ENCODE results near the gene C1orf21.
A peak's percentile ranks its signal among the peaks of the same experiment; 100 is the strongest.
"Not testable (repeated sequence)": the region's sequence is repeated elsewhere in the genome, so short reads cannot be mapped to it uniquely, and the experiment has no call there.

C1orf21 gene

DNA sequence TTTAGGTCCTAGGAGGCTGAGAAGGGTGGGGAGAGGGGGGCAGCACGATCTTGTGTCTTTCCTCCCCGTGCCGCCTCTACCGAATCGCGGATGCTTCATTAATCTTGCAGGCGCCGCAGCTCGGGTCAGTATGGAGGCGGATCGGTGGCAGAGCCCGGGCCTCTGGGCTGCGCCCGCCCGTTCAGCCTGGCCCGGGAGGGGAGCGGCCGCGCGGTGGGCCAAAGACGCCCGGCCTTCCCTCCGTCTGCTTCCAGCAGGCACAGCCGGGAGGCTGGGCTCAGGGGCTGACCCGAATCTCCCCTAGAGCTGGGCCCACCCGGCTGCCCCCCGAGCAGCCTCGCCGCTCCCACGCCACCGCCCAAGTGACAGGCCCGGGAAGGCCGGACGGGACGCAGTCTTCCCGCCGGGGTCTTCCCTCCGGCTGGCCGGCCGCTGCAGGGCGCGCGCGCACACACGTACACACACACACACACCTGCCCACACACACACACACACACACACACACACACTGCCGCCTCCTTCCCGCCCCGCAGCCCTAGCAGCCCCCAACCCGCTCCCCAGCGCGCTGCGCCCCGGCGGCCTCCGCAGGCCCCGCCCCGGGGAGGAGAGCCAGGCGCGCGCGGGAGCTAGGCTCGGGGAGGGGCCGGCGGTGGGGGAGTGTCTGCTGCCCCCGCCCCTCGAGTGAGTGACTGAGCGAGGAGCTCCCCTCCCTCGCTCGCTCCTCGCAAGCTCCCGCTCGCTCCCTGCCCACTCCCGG is at the start of gene C1orf21:
C1orf21 (plus strand) TSS at position 718 of the 757 bp plus-strand sequence. CDS start 90,481 bp downstream, outside the sequence.
- DNase-seq (ENCODE audit: low read depth) = peak; percentile 12

DNA sequence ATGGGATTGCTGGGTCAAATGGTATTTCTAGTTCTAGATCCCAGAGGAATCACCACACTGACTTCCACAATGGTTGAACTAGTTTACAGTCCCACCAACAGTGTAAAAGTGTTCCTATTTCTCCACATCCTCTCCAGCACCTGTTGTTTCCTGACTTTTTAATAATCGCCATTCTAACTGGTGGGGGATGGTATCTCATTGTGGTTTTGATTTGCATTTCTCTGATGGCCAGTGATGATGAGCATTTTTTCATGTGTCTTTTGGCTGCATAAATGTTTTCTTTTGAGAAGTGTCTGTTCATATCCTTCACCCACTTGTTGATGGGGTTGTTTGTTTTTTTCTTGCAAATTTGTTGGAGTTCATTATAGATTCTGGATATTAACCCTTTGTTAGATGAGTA is 49.0 kb upstream of the C1orf21 start:
- DNase-seq (ENCODE audit: low read depth) = not testable (repeated sequence)

- no peak for DNase-seq (ENCODE audit: low read depth)
Measured at GRCh38 chr1:184340984-184341383, 45.8 kb upstream of the C1orf21 start.

- no peak for DNase-seq (ENCODE audit: low read depth)
Measured at GRCh38 chr1:184350573-184350972, 36.3 kb upstream of the C1orf21 start.

- DNase-seq (ENCODE audit: low read depth) = no peak
Measured at GRCh38 chr1:184351416-184351975, 35.3 kb upstream of the C1orf21 start.

GRCh38 chr1:184352776-184353175 is 34.1 kb upstream of the C1orf21 start:
- DNase-seq (ENCODE audit: low read depth) = no peak

DNA sequence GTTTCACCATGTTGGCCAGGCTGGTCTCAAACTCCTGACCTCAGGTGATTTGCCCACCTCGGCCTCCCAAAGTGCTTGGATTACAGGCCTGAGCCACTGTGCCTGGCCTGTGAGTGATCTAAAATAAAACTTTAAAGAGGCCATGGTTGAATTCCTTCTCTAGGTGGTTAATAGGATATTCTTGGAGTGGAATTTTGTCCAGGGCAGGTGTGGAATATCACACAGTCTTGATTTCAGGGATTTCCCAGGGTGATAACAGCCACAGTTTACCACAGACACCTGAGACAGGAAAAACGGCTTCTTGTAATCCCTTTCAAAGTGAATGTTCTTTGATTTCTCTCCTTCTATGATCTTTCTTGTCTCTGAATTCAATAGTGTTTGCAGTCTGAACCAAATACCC is 32.1 kb upstream of the C1orf21 start:
- no peak for DNase-seq (ENCODE audit: low read depth)

- DNase-seq (ENCODE audit: low read depth) = no peak
Measured at GRCh38 chr1:184356891-184357290, 29.9 kb upstream of the C1orf21 start.

DNA sequence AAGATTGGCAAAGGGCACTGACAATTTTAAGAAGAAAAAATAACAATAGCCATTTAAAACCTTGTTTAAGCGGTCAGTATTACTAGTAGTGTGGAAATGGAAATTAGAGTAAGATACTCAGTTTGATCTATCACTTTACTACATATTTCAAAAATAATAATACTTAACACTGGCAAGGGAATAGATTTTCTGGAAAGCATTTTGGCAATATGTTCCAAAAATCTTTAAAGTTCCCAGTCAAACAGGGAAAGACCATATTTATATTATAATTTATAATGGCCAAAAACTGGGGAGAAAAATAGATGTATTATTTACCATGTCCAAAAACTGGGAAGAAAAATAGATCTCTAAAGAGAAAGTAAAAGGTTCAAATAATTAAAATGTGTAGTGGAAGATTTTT is 28.6 kb upstream of the C1orf21 start:
- no peak for DNase-seq (ENCODE audit: low read depth)

GRCh38 chr1:184359909-184360308 is 26.9 kb upstream of the C1orf21 start:
- DNase-seq (ENCODE audit: low read depth) = no peak

DNA sequence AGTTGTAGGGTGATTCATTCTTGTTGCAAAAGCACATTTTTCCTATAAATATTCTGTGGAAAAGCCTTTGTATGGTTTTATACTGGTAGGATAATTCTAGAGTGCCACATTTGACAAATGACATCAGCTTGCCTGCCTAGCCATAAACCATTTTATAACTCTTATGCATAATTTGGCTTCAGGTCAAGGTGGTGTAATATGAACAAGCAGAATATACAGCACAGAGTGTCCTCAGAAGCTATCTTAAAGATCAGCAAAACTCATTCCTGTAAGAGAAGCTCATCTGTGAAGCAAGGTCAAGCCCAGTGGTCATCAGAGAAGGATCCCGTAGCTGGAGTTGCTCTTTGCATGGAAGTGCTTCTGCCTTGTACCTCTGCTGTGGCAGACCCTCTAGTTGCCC is 24.0 kb upstream of the C1orf21 start:
- no peak for DNase-seq (ENCODE audit: low read depth)

GRCh38 chr1:184365699-184366098 is 21.1 kb upstream of the C1orf21 start:
- no peak for DNase-seq (ENCODE audit: low read depth)

- DNase-seq (ENCODE audit: low read depth) = no peak
Measured at GRCh38 chr1:184366997-184367396, 19.8 kb upstream of the C1orf21 start.

- no peak for DNase-seq (ENCODE audit: low read depth)
Measured at GRCh38 chr1:184367427-184368038, 19.3 kb upstream of the C1orf21 start.

GRCh38 chr1:184368354-184368753 is 18.5 kb upstream of the C1orf21 start:
- no peak for DNase-seq (ENCODE audit: low read depth)

DNA sequence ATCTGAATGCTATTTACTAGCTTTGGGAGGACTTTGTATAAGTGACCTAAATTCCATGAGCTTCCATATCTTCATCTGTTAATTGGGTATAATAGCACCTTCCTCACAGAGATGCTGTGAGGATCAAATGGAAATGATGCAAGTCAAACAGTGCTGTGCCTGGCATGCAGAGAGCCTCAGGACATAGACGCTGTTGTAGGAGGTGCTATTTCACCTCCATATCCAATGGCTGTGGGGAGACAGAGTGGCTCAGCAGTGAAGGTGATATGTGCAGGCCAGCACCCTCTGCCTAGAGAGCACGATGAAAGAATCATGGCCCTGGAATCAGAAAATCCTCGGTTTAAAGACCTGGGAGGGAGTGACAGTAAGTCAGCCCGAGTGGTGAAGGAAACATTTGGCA is 16.0 kb upstream of the C1orf21 start:
- DNase-seq (ENCODE audit: low read depth) = no peak

DNA sequence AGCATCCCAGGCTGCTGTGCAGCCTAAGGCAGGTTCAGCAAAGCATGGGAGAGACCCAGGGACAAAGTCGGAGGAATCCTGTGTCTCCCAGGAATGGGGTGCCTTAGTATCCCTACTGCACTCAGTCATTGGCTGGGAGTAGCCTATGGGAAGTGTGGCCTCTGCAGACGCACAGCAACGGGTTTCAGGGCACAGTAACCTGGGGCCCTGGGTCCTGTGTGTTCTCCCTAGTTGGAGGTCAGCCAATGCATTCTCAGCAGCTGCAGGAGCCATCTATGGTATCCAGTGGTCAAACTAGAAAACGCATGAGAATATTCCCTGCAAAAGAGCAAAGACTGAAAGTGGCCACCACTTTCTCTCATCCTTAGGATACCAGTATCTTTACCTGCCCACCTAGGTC is 13.7 kb upstream of the C1orf21 start:
- DNase-seq (ENCODE audit: low read depth) = no peak

DNA sequence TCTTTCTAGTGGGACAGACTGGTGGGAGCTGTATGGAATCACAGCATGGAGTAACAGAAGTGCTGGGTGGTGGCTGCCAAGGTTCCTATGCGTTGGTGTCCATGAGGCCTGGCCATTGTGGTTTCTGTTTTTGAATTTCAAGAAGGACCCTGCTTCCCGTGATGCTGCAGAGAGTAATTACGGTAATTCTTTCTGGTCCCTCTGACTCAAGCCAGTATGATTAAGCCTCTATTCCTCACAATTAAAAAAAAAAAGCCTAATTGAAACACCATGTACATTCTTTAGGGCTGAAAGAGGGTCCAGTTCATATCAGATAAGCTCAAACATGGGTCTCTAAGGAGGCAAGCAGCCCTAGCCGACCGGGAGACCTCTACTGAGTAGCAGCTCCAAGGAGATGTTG is 10.5 kb upstream of the C1orf21 start:
- DNase-seq (ENCODE audit: low read depth) = no peak

DNA sequence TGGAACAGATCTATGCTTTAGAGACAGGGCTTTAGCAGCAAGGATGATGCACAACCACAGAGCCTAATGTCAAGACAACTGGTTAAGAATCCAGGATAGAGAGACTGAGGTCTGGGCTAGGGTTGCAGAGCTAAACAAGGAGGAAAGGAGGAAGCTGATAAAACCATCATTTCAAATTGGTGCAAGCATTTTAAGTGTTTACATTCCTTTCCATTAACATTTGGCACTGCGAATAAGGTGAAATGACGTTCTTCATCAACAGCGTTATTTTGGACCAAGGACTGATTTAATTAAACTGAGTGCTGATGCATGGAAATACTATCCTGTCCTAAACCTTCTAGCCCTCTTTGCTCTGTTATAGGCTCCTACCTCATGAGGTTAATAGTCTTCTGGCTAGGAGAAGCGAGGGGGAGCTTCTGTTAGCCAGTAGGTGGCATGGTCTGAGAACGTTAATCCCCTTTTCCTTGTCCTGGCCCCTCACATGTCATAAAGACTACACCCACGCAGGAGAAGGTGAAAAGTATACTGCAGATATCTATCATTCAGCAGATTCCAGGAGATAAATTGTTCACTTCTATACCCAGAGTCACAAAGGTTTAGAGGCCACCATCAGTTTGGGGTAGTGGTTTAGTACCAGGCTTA is 7.6 kb upstream of the C1orf21 start:
- DNase-seq (ENCODE audit: low read depth) = no peak

GRCh38 chr1:184380468-184380867 is 6.4 kb upstream of the C1orf21 start:
- no peak for DNase-seq (ENCODE audit: low read depth)

- no peak for DNase-seq (ENCODE audit: low read depth)
Measured at GRCh38 chr1:184383772-184384323, 3.0 kb upstream of the C1orf21 start.

DNA sequence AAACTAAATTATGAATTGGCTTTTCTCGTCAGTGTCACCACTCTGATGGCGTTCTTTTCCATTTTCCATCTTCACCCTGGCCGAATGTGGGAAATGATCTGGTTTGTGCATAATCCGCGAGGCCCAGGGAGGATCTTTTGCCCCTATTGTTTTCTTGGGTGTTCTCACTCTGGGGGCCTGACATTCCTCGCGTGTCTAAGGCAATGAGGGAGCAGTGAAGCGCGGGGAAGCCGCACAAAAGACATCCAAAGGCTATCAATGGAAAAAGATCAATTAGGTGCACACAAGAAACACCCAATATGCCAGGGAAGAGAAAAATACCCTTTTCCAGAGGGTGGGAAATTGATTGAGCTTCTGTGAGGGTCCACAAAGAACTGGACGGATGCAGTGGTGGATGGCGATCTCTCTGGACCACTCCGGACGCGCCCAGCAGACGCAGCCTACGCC is 941 bp upstream of the C1orf21 start:
- no peak for DNase-seq (ENCODE audit: low read depth)

- no peak for DNase-seq (ENCODE audit: low read depth)
Measured at GRCh38 chr1:184387069-184387475, 243 bp downstream of the C1orf21 start.

All from activated T-helper 9 cell treated with anti-CD3 and anti-CD28 coated beads, Interleukin-2, amount 50 U/mL, for 16 hours (primary cell).